Testis (tissue), 2 donors: ENCODE results near the gene COL4A1.

Experiments
- CTCF ChIP-seq, 3 experiments: fragments of 450-650 bp in 2 of 3; fragments of 200-600 bp in 1 of 3; sonication (generic) in 1 of 3; IDR thresholded peaks; one replicate each; pipeline ENCODE4 v1.5.1; 2016 to 2019; ENCODE audit warnings: antibody characterized with exemption in 3 of 3, mild to moderate bottlenecking in 2 of 3, moderate library complexity in 1 of 3
- POLR2A ChIP-seq: fragments of 450-650 bp; IDR thresholded peaks from one replicate; pipeline ENCODE4 v1.6.1; 2017; ENCODE audit warnings: antibody characterized with exemption, mild to moderate bottlenecking, moderate library complexity

GRCh38 chr13:110193491-110193890 is 113.5 kb downstream of the COL4A1 start:
- TF ChIP-seq CTCF (IDR thresholded peaks at IDR 0.05), result no peak
- no peak for TF ChIP-seq POLR2A
